ENCODE results near the gene TERT.
"Not testable (repeated sequence)": the region's sequence is repeated elsewhere in the genome, so short reads cannot be mapped to it uniquely, and the experiment has no call there.

The TERT gene

DNA sequence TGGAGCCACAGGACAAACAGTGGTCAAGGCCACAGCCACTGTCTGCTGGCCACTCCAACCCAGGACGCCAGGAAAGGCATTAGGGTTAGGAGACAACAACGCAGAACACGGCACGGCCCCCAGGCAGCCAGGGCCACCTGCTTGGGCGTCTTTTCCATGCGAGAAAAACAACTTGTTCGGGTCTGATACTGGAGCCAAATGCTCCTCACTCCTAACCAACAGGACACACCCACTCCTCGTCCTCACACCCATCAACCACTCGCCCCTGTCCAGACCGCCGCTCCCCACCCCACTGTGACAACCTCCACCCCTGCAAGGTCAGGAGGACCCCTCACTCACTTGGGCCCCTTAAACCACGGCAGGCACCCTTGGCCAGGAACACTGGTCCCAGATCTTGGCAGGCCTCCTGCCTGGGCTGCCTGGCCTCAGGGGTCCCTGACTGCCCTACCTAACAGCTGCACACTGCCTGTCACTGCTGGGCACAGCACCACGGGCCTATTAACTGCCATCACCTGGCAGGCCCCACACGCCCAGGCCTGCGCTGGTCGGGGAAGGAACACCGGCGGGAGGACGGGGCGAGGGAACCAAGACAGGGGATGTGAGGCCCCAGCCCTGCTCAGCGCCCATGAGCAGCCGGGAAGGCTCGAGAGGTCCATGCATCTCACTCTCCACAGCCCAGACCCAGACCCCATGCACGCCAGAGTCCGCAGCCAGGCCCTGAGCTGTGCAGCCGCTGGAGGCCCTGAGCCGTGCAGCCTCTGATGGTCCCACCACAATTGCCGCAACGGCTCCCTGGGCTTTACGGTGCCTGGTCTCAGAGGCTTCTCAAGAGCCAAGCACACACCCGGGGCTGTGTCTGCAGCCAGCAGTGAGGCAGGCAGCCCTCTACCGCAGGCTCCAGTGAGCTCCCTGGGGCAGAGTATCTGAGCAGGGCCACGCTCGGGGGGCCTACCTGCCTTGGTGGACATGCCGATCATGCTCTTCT lies 36.3 kb upstream of the TERT start:
- DNase-seq (ENCODE audit: low spot score): no peak

DNA sequence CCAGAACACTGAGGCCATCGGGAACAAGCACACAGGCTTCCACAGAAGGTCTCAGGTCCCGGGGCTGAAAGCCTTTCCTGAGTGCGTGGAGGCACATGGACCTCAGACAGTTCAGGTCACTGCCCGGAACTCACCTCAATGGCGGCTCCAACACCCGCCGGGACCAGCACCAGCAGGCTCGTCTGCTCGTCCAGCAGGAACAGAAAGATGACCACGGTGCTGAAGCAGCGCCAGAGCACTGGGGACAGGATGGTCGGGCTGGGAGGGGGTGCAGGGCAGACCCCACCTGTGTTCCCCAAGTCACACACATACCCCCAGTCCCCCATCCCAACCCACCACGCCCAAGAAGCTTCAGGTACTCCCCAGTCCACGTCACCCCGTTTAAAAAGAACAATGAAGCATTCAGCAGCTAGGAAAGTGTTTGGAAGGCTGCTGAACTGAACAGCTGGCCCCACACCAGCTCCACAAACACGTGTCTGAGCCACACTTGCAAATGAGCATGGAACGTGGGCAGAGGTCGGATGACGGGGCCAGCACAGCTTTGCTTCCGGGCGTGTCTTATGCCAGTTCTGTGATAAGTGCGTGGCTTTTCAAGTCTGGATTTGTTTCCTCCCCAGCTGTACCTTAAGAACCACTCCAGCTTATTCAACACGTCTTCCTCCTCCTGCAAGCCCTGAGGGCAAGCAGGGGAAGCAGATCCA lies 35.4 kb upstream of the TERT start:
- peak; percentile 70 for DNase-seq (ENCODE audit: low spot score)

DNA sequence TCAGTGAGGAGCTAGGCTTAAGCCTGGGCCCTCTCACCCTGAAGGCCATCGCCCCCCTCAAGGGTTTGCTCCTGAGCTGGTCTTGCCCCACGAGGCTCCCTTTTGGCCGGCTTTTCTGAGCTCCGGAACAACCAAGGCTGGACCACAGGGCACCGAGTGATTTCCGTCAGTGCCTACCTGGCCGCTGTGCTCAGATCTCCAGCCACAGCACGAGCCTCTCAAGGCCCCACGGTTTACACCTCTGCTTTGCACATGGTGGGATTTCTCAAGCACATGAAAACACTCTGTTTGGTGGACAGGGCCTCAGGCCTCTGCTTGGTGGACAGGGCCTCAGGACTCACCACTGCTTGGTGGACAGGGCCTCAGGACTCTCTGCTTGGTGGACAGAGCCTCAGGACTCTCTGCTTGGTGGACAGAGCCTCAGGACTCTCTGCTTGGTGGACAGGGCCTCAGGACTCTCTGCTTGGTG lies 34.3 kb upstream of the TERT start:
- no peak for DNase-seq (ENCODE audit: low spot score)

DNA sequence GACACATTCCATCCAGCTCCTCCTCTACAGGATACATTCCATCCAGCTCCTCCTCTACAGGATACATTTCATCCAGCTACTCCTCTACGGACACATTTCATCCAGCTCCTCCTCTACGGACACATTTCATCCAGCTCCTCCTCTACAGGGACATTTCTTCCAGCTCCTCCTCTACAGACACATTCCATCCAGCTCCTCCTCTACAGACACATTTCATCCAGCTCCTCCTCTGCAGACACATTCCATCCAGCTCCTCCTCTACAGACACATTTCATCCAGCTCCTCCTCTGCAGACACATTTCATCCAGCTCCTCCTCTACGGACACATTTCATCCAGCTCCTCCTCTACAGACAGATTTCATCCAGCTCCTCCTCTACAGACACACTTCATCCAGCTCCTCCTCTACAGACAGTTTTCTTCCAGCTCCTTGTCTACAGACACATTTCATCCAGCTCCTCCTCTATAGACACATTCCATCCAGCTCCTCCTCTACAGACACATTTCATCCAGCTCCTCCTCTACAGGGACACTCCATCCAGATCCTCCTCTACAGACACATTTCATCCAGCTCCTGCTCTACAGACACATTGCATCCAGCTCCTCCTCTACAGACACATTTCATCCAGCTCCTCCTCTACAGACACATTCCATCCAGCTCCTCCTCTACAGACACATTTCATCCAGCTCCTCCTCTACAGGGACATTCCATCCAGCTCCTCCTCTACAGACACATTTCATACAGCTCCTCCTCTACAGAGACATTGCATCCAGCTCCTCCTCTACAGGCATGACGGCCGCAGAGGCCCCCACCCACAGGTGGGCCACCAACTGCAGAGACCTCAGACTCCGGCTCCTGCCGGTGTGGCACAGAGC lies 33.6 kb upstream of the TERT start:
- DNase-seq (ENCODE audit: low spot score): peak; percentile 76

DNA sequence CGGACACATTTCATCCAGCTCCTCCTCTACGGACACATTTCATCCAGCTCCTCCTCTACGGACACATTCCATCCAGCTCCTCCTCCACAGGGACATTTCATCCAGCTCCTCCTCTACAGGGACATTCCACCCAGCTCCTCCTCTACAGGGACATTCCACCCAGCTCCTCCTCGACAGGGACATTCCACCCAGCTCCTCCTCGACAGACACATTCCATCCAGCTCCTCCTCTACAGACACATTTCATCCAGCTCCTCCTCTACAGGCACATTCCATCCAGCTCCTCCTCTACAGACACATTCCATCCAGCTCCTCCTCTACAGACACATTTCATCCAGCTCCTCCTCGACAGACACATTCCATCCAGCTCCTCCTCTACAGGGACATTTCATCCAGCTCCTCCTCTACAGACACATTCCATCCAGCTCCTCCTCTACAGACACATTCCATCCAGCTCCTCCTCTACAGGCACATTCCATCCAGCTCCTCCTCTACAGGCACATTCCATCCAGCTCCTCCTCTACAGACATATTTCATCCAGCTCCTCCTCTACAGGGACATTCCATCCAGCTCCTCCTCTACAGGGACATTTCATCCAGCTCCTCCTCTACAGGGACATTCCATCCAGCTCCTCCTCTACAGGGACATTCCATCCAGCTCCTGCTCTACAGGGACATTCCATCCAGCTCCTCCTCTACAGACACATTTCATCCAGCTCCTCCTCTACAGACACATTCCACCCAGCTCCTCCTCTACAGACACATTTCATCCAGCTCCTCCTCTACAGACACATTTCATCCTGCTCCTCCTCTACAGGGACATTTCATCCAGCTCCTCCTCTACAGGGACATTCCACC lies 32.3 kb upstream of the TERT start:
- DNase-seq (ENCODE audit: low spot score): peak; percentile 43

DNA sequence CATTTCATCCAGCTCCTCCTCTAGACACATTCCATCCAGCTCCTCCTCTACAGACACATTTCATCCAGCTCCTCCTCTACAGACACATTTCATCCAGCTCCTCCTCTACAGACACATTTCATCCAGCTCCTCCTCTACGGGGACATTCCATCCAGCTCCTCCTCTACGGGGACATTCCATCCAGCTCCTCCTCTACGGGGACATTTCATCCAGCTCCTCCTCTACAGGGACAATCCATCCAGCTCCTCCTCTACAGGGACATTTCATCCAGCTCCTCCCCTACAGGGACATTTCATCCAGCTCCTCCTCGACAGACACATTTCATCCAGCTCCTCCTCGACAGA lies 31.6 kb upstream of the TERT start:
- DNase-seq (ENCODE audit: low spot score): not testable (repeated sequence)

DNA sequence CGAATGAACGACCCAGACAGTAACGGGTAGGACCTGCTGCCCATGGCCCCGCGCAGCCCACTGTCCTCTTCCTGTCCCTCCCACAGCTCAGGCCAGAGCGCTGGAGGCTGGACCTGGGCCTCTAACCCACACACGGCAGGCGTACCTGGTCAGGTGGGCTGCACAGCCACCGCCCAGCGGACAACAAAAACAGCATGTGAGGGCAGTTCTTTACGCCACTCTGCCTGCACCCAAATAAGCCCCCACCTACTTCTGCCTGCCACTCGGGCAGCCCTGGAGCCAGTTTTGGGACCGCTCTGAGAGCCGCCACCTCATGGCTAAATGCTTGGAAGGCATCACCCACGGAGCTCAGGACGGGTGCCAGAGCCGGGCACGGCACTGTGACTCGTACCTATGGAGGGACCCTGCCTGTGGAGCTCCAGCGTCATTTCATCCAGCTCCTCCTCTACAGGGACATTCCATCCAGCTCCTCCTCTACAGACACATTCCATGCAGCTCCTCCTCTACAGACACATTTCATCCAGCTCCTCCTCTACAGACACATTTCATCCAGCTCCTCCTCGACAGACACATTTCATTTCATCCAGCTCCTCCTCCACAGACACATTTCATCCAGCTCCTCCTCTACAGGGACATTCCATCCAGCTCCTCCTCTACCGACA lies 31.1 kb upstream of the TERT start:
- DNase-seq (ENCODE audit: low spot score): peak; percentile 71

DNA sequence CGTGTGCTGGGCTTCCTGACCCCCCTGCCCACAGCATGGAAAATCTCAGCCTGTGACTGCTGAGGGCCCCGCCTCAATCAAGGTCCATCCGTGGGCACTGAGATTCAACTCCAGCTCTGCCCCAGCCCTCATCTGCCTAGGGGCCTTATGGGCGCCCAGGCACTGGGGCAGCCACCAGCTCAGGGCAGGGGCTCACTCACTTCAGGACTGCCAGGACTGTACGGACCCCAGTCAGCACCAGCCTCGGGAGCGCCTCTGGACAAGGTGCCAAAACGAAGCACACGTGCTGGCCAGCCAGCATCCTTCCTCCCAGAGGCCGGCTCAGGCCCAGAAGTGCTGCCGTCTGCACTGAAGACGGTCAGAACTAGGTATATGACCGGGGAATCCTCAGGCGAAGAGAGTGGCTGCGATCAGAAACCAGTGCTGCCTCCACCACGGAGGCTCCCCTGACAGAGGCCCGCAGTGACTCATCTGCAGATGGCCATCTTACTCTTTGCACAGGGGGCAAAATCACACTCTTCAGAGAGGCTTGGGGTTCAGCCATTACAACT lies 30.4 kb upstream of the TERT start:
- no peak for DNase-seq (ENCODE audit: low spot score)

DNA sequence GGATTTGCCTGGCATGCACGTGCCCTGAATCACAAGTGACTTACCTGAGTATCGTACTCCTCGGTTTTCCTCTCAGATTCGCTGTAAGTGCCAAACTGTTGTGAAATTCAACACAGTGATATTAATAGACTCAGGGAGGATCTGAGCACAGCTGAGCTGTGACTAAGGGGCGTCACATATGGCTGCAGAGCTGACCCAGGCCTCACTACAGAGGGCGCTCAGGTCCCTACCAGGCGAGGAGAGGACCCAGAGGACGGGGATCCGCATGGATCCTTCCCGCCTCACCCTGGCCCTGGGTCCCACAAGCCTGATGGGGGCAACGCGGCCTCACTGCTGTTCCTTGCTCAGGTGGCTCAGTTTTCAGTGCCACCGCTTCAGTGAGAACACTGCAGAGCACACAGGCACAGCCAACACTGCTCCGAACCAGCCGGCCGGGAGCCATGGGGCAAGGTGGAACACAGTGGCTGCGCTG lies 29.9 kb upstream of the TERT start:
- no peak for DNase-seq (ENCODE audit: low spot score)

DNA sequence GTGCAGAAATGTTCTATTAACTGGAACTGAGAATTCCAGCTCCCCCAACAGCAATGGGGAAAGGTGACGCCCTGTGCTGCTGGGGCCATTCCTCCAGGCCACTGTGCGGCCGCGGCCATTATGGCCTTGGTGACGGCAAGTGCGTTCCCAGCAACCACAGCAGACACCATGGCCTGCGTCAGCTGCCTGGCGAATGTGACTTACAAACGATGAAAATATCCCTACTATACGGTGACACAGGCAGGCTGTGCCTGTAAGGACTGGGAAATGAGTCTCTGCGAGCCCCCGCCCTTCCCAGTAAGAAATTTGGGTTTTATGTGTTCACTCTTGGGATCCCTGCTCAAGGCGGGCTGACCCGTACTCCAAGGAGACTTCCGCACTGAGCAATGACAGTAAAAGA lies 29.4 kb upstream of the TERT start:
- no peak for DNase-seq (ENCODE audit: low spot score)

DNA sequence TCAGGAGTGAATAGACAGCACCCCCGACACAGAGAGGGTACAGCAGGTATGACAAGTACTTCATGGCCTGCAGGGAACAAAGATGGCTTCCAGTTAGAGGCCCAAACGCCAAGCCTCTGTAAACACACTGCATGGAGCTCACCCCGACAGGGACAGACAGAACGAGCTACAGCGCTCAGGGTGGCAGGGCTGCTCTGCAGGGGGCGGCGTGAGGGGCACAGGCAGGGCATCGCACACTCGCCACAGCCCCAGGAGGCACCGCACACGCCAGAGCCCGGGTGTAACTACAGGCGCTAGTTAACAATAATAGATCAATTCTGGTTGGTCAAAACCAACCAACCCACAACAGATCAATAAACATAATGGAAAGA lies 28.9 kb upstream of the TERT start:
- no peak for DNase-seq (ENCODE audit: low spot score)

DNA sequence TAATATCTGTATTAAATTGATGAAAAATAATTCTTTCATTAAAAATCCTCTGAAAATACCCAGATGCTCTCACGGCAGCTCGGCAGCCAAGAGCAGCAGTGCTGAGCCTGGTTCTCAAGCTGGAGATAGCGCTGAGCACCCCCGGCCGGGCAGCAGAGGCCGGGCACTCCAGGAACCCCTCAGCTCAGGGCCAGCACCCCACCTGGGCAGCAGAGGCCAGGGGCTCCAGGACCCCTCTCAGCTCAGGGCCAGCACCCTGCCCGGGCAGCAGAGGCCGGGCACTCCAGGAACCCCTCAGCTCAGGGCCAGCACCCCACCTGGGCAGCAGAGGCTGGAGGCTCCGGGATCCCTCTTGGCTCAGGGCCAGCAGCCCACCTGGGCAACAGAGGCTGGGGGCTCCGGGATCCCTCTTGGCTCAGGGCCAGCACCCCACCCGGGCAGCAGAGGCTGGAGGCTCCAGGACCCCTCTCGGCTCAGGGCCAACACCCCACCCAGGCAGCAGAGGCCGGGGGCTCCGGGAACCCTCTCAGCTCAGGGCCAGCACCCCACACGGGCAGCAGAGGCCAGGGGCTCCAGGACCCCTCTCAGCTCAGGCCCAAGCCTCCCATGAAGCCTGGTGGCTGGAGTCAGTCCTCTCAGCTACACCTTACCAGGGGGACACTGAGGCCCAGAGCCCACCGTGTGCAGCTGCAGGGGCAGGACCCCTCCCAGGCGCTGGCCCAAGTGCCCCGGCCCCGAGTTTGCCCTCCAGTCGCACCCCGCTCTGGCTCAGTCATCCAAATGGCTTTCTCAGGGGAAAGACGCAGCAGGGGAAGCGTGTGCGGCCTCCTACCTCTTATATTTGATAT lies 28.3 kb upstream of the TERT start:
- DNase-seq (ENCODE audit: low spot score): no peak

DNA sequence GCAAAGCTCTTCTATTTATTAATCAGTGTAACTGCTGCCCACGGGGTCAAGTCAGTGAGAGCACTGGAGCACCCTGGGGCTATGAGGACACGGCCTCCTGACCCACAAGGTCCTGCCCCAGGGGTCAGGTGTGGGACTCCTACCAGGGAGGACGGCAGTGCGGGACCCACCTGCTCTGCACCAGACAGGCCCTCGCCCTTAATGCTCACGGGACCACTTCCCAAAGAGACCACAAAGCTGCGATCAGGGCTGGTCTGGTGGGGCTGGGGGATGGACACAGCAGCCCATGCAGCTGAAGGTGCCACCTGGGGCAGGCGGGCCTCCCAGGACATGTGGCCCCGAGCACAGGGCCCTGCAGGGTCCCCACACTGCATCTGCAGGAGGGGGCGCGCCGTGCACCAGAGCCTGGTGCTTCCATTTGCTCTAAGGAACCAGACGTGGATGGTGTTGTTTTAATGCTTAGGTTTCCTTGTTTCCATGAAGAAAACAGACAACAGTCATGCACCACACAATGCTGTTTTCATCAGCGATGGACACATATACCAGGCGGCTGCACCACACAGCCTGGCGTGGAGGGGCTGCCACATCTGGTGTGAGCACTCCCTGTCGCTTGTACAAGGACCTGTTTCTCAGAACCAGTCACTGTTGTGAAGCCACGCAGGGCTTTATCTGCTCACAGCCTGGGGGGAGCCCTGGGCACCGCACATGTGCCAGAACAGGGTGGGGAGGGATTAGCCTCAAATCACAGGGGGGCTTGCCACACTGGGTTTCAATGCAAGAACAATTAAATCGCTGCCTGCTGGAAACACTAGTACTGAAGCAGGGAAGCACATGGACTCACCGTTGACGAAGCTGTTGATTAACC lies 27.4 kb upstream of the TERT start:
- no peak for DNase-seq (ENCODE audit: low spot score)

DNA sequence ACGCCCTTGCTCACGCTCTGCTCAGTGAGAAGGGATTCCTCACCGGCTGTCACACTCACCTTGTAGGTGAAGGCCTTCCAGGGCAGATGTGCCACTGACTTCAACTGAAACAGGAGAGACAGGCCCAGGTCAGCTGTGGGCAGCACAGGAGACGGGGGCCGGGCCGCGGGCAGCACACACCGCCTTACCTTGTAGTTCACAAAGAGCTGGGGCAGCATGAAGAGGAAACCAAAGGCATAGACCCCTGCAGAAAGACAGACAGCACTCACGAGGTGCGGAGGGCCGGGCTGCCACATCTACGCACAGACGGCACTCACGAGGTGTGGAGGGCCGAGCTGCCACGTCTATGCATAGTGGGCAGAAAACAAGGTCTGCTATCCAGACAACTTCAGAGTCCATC lies 26.7 kb upstream of the TERT start:
- DNase-seq (ENCODE audit: low spot score): no peak

DNA sequence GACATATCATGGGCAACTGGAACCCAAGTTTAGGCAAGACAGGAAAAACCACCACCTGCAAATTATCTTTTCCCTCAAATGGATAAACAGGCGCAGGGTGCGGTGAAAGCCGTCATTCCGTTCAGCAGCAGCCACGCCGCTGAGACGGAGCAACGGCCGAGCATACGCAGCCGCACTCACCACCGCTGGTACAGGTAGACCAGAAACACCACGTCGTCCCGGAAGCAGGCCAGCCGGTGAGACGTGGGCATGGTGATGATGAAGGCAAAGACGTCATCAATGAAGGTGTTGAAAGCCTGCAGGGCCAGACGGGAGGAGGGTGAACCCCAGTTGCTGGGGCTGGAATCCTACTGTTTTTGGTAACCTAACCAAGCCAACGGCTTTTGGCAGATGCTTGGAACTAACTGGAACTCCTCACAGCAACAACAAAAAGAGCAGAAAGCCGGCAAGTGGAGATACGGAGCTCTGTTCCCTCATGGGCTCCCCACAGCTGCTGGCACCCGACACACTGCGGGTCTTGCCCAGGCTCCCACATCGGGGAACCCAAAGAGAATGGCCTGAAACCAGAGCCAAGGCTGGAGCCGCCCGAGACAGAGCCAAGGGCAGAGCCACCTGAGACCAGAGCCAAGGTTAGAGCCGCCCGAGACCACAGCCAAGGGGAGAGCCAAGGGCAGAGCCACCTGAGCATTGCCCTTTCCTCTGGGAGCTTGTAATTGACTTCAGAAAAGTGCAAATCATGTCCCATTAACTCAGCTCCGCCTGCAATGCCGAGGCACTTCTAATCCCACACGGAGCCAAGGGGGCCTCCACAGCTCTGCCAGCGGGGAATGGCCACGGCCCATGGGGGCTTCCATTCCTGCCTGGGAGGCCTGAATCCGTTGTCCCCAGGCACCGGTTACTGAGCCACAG lies 25.8 kb upstream of the TERT start:
- no peak for DNase-seq (ENCODE audit: low spot score)

DNA sequence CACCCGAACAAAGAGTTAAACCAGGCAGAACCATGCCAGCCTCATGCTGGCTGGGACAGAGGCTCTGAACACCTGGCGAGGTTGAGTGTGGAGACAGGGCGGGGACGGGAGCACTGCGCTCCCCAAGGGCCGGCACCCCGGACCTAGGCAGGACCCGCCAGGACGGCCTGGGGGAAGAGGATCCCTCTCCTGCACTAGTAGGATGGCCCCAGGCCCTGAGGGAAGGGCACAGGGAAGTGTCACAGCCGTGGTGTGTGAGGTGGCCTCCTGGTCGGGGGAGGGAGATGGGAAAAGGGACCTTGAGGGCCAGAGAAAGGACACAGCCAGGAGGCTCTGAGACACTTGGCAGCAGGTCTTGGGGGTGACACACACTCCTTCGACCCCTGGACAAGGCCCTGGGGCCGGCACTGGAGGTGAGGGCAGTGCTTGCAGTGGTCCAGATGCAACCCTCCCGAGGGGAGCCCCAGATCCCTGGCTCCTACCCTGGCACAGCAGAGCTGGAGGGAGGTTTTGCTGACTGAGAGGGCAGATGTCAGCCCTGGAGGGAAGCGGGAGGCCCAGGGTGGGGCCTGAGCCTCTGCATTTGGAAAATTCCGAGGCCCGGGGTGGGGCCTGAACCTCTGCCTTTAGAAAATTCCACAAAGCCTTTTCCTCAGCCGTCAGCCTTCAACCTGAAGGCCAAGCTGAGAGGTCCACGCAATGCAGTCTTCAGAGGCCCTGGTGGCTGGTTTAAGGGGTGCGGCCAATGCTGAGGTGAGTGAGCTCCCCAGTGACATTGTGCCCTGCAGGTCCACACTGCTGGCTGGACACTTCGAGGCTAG lies 24.8 kb upstream of the TERT start:
- DNase-seq (ENCODE audit: low spot score): no peak

All from SW480 (cell line).